Activated T-helper 1 cell treated with anti-CD3 and anti-CD28 coated beads, Interleukin-12 subunit alpha, Interleukin-12 subunit beta, Interleukin-2, Interleukin-4 antibody, amounts not matched to agents 30 ng/mL and 10 ng/mL and 1 ng/mL, durations not matched to agents 14 hours and 24 hours and 36 hours (primary cell): ENCODE data around the gene PAWR. TPM values are rescaled to one million over a fixed set of nuclear protein-coding genes. Genes with fewer than 3 reads are reported as not detected.
"Not testable (repeated sequence)": the region's sequence is repeated elsewhere in the genome, so short reads cannot be mapped to it uniquely, and the experiment has no call there.

Experiments
- DNase-seq: peaks from one replicate; pipeline ENCODE4 v3.0.0; 2021; ENCODE audit warnings: low spot score
- H3K27ac Mint-ChIP-seq: one replicate; pipeline ENCODE4 v1.8.0; 2021; ENCODE audit warnings: mild to moderate bottlenecking, mixed read lengths
- H3K27me3 Mint-ChIP-seq: one replicate; pipeline ENCODE4 v1.8.0; 2022; ENCODE audit warnings: mild to moderate bottlenecking, moderate library complexity, mixed read lengths; ENCODE audit not compliant: insufficient read depth
- H3K36me3 Mint-ChIP-seq: one replicate; pipeline ENCODE4 v1.8.0; 2021; ENCODE audit warnings: low read depth, mixed read lengths
- H3K4me1 Mint-ChIP-seq: one replicate; pipeline ENCODE4 v1.8.0; 2021; ENCODE audit warnings: low read depth, mixed read lengths
- H3K4me3 Mint-ChIP-seq: one replicate; pipeline ENCODE4 v1.8.0; 2021; ENCODE audit warnings: mild to moderate bottlenecking, moderate library complexity, mixed read lengths
- H3K9me3 Mint-ChIP-seq: one replicate; pipeline ENCODE4 v1.8.0; 2021; ENCODE audit warnings: mixed read lengths
- intact Hi-C: fragments of 100-400 bp; cut with micrococcal nuclease; formaldehyde crosslinking; loops from one replicate; pipeline ENCODE4 v1.15.1; 2024
- total RNA-seq: library from RNA; stranded (reverse); gene quantifications from 2 replicates; pipeline ENCODE4 v1.2.3, GENCODE V29; 2022

The PAWR gene
- total RNA-seq, 1 donor from 2014 or later, result 6.1 TPM

- DNase-seq, result no peak
- Mint-ChIP-seq H3K36me3 (peaks cover 3% of the 10 kb centered on the region), H3K4me3 (no peak overlapping the region), H3K4me1 (peaks cover 10% of the 10 kb centered on the region), H3K27me3 (peaks cover 43% of the 10 kb centered on the region), H3K27ac (no peak overlapping the region), H3K9me3 (no peaks in the 10 kb centered on the region)
- intact Hi-C loops, result loop anchor here (10.0 kb wide), 1 partner anchor 492 kb away; no protein-coding TSS in a partner anchor
Observed at GRCh38 chr12:79692860-79693577, 2.3 kb upstream of the PAWR start.

GRCh38 chr12:79691511-79692248 is 916 bp upstream of the PAWR start:
- Mint-ChIP-seq H3K4me3 (peak overlapping the region; percentile 85), H3K4me1 (peaks cover 10% of the 10 kb centered on the region), H3K27me3 (peaks cover 52% of the 10 kb centered on the region), H3K9me3 (no peaks in the 10 kb centered on the region), H3K36me3 (peaks cover 3% of the 10 kb centered on the region), H3K27ac (no peak overlapping the region)
- intact Hi-C loops, result loop anchor here (10.0 kb wide), 1 partner anchor 493 kb away; no protein-coding TSS in a partner anchor
- no peak for DNase-seq

GRCh38 chr12:79690142-79690637 is 574 bp downstream of the PAWR start:
- intact Hi-C loops, result loop anchor here (10.0 kb wide), 1 partner anchor 495 kb away; no protein-coding TSS in a partner anchor
- no peak overlapping the region for H3K27ac Mint-ChIP-seq
- H3K4me1 Mint-ChIP-seq, result peaks cover 10% of the 10 kb centered on the region
- H3K4me3 Mint-ChIP-seq, result peak overlapping the region; percentile 77
- peaks cover 3% of the 10 kb centered on the region for H3K36me3 Mint-ChIP-seq
- DNase-seq, result no peak
- H3K9me3 Mint-ChIP-seq, result no peaks in the 10 kb centered on the region
- H3K27me3 Mint-ChIP-seq, result peaks cover 55% of the 10 kb centered on the region

- no peaks in the 10 kb centered on the region for H3K9me3 Mint-ChIP-seq
- H3K4me1 Mint-ChIP-seq, result peaks cover 10% of the 10 kb centered on the region
- no peak for DNase-seq
- H3K27ac Mint-ChIP-seq, result no peak overlapping the region
- peaks cover 55% of the 10 kb centered on the region for H3K27me3 Mint-ChIP-seq
- intact Hi-C loops, result loop anchor here (1.0 to 10.0 kb wide), 2 partner anchors 246 to 495 kb away; partner anchors contain the start of gene PPP1R12A
- H3K4me3 Mint-ChIP-seq, result peak overlapping the region; percentile 77
- peaks cover 3% of the 10 kb centered on the region for H3K36me3 Mint-ChIP-seq
Observed at GRCh38 chr12:79689477-79690141, 1.2 kb downstream of the PAWR start.

GRCh38 chr12:79689061-79689476 is 1.7 kb downstream of the PAWR start:
- Mint-ChIP-seq H3K27me3 (peaks cover 55% of the 10 kb centered on the region), H3K36me3 (peaks cover 3% of the 10 kb centered on the region), H3K27ac (no peak overlapping the region), H3K9me3 (no peaks in the 10 kb centered on the region), H3K4me3 (peak overlapping the region; percentile 75), H3K4me1 (peaks cover 10% of the 10 kb centered on the region)
- intact Hi-C loops, result loop anchor here (1.0 kb wide), 1 partner anchor 246 kb away; the partner anchor contains the start of gene PPP1R12A
- no peak for DNase-seq

GRCh38 chr12:79688376-79689060 is 2.2 kb downstream of the PAWR start:
- H3K4me3 Mint-ChIP-seq, result peak overlapping the region; percentile 75
- H3K27ac Mint-ChIP-seq, result no peak overlapping the region
- H3K27me3 Mint-ChIP-seq, result peaks cover 52% of the 10 kb centered on the region
- H3K4me1 Mint-ChIP-seq, result peaks cover 10% of the 10 kb centered on the region
- no peaks in the 10 kb centered on the region for H3K9me3 Mint-ChIP-seq
- intact Hi-C loops, result loop anchor here (1.0 kb wide), 1 partner anchor 247 kb away; the partner anchor contains the start of gene PPP1R12A
- no peak for DNase-seq
- H3K36me3 Mint-ChIP-seq, result peaks cover 3% of the 10 kb centered on the region

- H3K27me3 Mint-ChIP-seq, result peaks cover 46% of the 10 kb centered on the region
- intact Hi-C loops, result no loop called here
- H3K4me3 Mint-ChIP-seq, result peak overlapping the region; percentile 30
- no peaks in the 10 kb centered on the region for H3K9me3 Mint-ChIP-seq
- no peak for DNase-seq
- peaks cover 10% of the 10 kb centered on the region for H3K4me1 Mint-ChIP-seq
- H3K27ac Mint-ChIP-seq, result no peak overlapping the region
- H3K36me3 Mint-ChIP-seq, result peaks cover 3% of the 10 kb centered on the region
Observed at GRCh38 chr12:79687711-79688260, 3.0 kb downstream of the PAWR start.

GRCh38 chr12:79686171-79686570 is 4.6 kb downstream of the PAWR start:
- intact Hi-C loops, result no loop called here
- H3K4me1 Mint-ChIP-seq, result peaks cover 10% of the 10 kb centered on the region
- H3K9me3 Mint-ChIP-seq, result no peaks in the 10 kb centered on the region
- no peak overlapping the region for H3K27ac Mint-ChIP-seq
- H3K36me3 Mint-ChIP-seq, result no peaks in the 10 kb centered on the region
- peaks cover 34% of the 10 kb centered on the region for H3K27me3 Mint-ChIP-seq
- no peak for DNase-seq
- H3K4me3 Mint-ChIP-seq, result no peak overlapping the region

GRCh38 chr12:79685068-79685467 is 5.7 kb downstream of the PAWR start:
- intact Hi-C loops, result no loop called here
- DNase-seq, result no peak
- H3K9me3 Mint-ChIP-seq, result no peaks in the 10 kb centered on the region

GRCh38 chr12:79684338-79684737 is 6.4 kb downstream of the PAWR start:
- Mint-ChIP-seq H3K27me3 (peaks cover 31% of the 10 kb centered on the region), H3K4me1 (peaks cover 10% of the 10 kb centered on the region)
- H3K9me3 Mint-ChIP-seq, DNase-seq, H3K36me3 Mint-ChIP-seq, intact Hi-C loops, H3K27ac Mint-ChIP-seq, H3K4me3 Mint-ChIP-seq: not testable (repeated sequence)

More at GRCh38 chr12:79685068-79685467, 5.7 kb downstream of the PAWR start:
- Mint-ChIP-seq H3K27ac (no peak overlapping the region), H3K27me3 (peaks cover 31% of the 10 kb centered on the region), H3K4me3 (no peak overlapping the region), H3K36me3 (no peaks in the 10 kb centered on the region), H3K4me1 (peaks cover 10% of the 10 kb centered on the region)

GRCh38 chr12:79682593-79682992 is 8.2 kb downstream of the PAWR start:
- H3K36me3 Mint-ChIP-seq, result no peaks in the 10 kb centered on the region

More at GRCh38 chr12:79682593-79682992, 8.2 kb downstream of the PAWR start:
- H3K27me3 Mint-ChIP-seq, result peaks cover 16% of the 10 kb centered on the region
- H3K9me3 Mint-ChIP-seq, result no peaks in the 10 kb centered on the region
- no peaks in the 10 kb centered on the region for H3K4me1 Mint-ChIP-seq
- intact Hi-C loops, result no loop called here
- H3K4me3 Mint-ChIP-seq, result no peak overlapping the region
- H3K27ac Mint-ChIP-seq, result no peak overlapping the region
- no peak for DNase-seq
